ENCODE results near the gene TCF4. TPM values are rescaled to one million over a fixed set of nuclear protein-coding genes. Genes with fewer than 3 reads are reported as not detected.

The TCF4 gene
- total RNA-seq, 1 donor from 2014 or later = 56.8 TPM

- no peaks in the 10 kb centered on the region for H3K9me3 Mint-ChIP-seq (ENCODE audit: low read depth)
- H3K27me3 Mint-ChIP-seq = no peaks in the 10 kb centered on the region
- no peak overlapping the region for H3K27ac Mint-ChIP-seq
- H3K36me3 Mint-ChIP-seq (ENCODE audit: insufficient read depth) = peaks cover 6% of the 10 kb centered on the region
- no peak overlapping the region for H3K4me3 Mint-ChIP-seq (ENCODE audit: low read depth)
- no peak for DNase-seq (ENCODE audit: low spot score, unreplicated experiment)
- TF ChIP-seq CTCF (IDR thresholded peaks at IDR 0.05; ENCODE audit: unreplicated experiment) = no peak
- no peaks in the 10 kb centered on the region for H3K4me1 Mint-ChIP-seq (ENCODE audit: low read depth)
These were observed 32.5 kb downstream of the TCF4 start for GRCh38 chr18:55555395-55556027.

GRCh38 chr18:55552526-55553189 lies 35.3 kb downstream of the TCF4 start:
- Mint-ChIP-seq H3K27me3 (no peaks in the 10 kb centered on the region), H3K36me3 (ENCODE audit: insufficient read depth) (peaks cover 5% of the 10 kb centered on the region), H3K4me3 (ENCODE audit: low read depth) (no peak overlapping the region), H3K4me1 (ENCODE audit: low read depth) (peaks cover 4% of the 10 kb centered on the region), H3K27ac (no peak overlapping the region), H3K9me3 (ENCODE audit: low read depth) (no peaks in the 10 kb centered on the region)
- DNase-seq (ENCODE audit: low spot score, unreplicated experiment) = no peak
- TF ChIP-seq CTCF (IDR thresholded peaks at IDR 0.05; ENCODE audit: unreplicated experiment) = no peak

GRCh38 chr18:55551227-55551626 lies 36.8 kb downstream of the TCF4 start:
- TF ChIP-seq CTCF (IDR thresholded peaks at IDR 0.05; ENCODE audit: unreplicated experiment) = no peak
- Mint-ChIP-seq H3K9me3 (ENCODE audit: low read depth) (no peaks in the 10 kb centered on the region), H3K27me3 (no peaks in the 10 kb centered on the region), H3K4me3 (ENCODE audit: low read depth) (no peak overlapping the region), H3K27ac (no peak overlapping the region), H3K4me1 (ENCODE audit: low read depth) (peaks cover 12% of the 10 kb centered on the region), H3K36me3 (ENCODE audit: insufficient read depth) (peaks cover 5% of the 10 kb centered on the region)
- DNase-seq (ENCODE audit: low spot score, unreplicated experiment) = no peak

- DNase-seq (ENCODE audit: low spot score, unreplicated experiment) = no peak
- H3K27ac Mint-ChIP-seq = no peak overlapping the region
- H3K9me3 Mint-ChIP-seq (ENCODE audit: low read depth) = no peaks in the 10 kb centered on the region
- peaks cover 5% of the 10 kb centered on the region for H3K36me3 Mint-ChIP-seq (ENCODE audit: insufficient read depth)
- H3K27me3 Mint-ChIP-seq = no peaks in the 10 kb centered on the region
- no peak for TF ChIP-seq CTCF (IDR thresholded peaks at IDR 0.05; ENCODE audit: unreplicated experiment)
- peaks cover 12% of the 10 kb centered on the region for H3K4me1 Mint-ChIP-seq (ENCODE audit: low read depth)
- no peak overlapping the region for H3K4me3 Mint-ChIP-seq (ENCODE audit: low read depth)
These were observed 37.5 kb downstream of the TCF4 start for GRCh38 chr18:55550471-55550870.

GRCh38 chr18:55549474-55550104 lies 38.4 kb downstream of the TCF4 start:
- Mint-ChIP-seq H3K9me3 (ENCODE audit: low read depth) (no peaks in the 10 kb centered on the region), H3K4me1 (ENCODE audit: low read depth) (peaks cover 12% of the 10 kb centered on the region), H3K27me3 (no peaks in the 10 kb centered on the region), H3K36me3 (ENCODE audit: insufficient read depth) (peaks cover 5% of the 10 kb centered on the region), H3K27ac (no peak overlapping the region), H3K4me3 (ENCODE audit: low read depth) (no peak overlapping the region)
- no peak for TF ChIP-seq CTCF (IDR thresholded peaks at IDR 0.05; ENCODE audit: unreplicated experiment)
- DNase-seq (ENCODE audit: low spot score, unreplicated experiment) = no peak
